Adrenal gland (tissue), 12 donors: ENCODE results near the gene ABL1. TPM values are rescaled to one million over a fixed set of nuclear protein-coding genes. Genes with fewer than 3 reads are reported as not detected.

Experiments
- DNase-seq, 7 donors: peaks; one replicate each; pipeline ENCODE4 v3.0.0-alpha.2; 2019 to 2020
- H3K27ac ChIP-seq, 5 donors: fragments of 200-600 bp; sonication (generic) in 4 of 5; 1 replicate in 3 of 5; 2 replicates in 2 of 5; pipeline versions ENCODE4 v1.5.1 to v1.8.0; 2016 to 2020; ENCODE audit warnings: mild to moderate bottlenecking in 1 of 5
- H3K27me3 ChIP-seq: fragments of 200-600 bp; 2 replicates; pipeline ENCODE4 v1.8.0; 2021
- H3K36me3 ChIP-seq, 2 donors: fragments of 200-600 bp; replicated peaks in 1 of 2; 1 replicate in 1 of 2; 2 replicates in 1 of 2; pipeline versions ENCODE4 v1.5.1 to v1.8.0; 2018 to 2022
- H3K4me1 ChIP-seq, 2 donors: fragments of 200-600 bp; replicated peaks in 1 of 2; 1 replicate in 1 of 2; 2 replicates in 1 of 2; pipeline versions ENCODE4 v1.5.1 to v1.8.0; 2018 to 2021
- H3K4me3 ChIP-seq, 4 donors: fragments of 200-600 bp; sonication (generic) in 3 of 4; one replicate each; pipeline ENCODE4 v1.5.1; 2016 to 2018
- H3K9me3 ChIP-seq, 3 donors: fragments of 200-600 bp; sonication (generic) in 1 of 3; replicated peaks in 1 of 3; 1 replicate in 2 of 3; 2 replicates in 1 of 3; pipeline versions ENCODE4 v1.5.1 to v1.8.0; 2016 to 2021
- CTCF ChIP-seq, 6 experiments: fragments of 450-650 bp in 4 of 6; fragments of 200-600 bp in 2 of 6; sonication (generic) in 1 of 6; IDR thresholded peaks; 1 replicate in 5 of 6; 2 replicates in 1 of 6; pipeline versions ENCODE4 v1.5.1 to v1.8.0; 2016 to 2021; ENCODE audit warnings: antibody characterized with exemption in 6 of 6, mild to moderate bottlenecking in 2 of 6, moderate library complexity in 1 of 6
- POLR2A ChIP-seq, 2 donors: fragments of 450-650 bp; IDR thresholded peaks; one replicate each; pipeline ENCODE4 v1.6.1; 2017; ENCODE audit warnings: antibody characterized with exemption in 2 of 2, mild to moderate bottlenecking in 2 of 2, moderate library complexity in 1 of 2
- WGBS, 4 donors: extraction: QIAGEN DNeasy Blood & Tissue Kit in 2 of 4; methylation state at CpG; one replicate each; pipeline versions ENCODE4 v1.1.5 to v1.1.7; 2013 to 2017; 5-methylcytosine and 5-hydroxymethylcytosine counted together
- intact Hi-C, 2 donors: fragments of 100-400 bp; cut with DNase I; formaldehyde crosslinking; loops; one replicate each; pipeline versions ENCODE4 v1.14.1 to v1.15.0; 2022 to 2023
- polyA plus RNA-seq, 3 donors: library from polyadenylated mRNA; stranded (reverse); fragments of 200-250 nt in 2 of 3; fragments of 350-450 nt in 1 of 3; fragmentation: Illumina TruSeq in 1 of 3; extraction: RNeasy Lipid Tissue Mini Kit (QIAGEN cat#74804) in 1 of 3; gene quantifications; one replicate each; pipeline ENCODE4 v1.2.3, GENCODE V29; 2013 to 2014
- total RNA-seq, 9 donors: library from RNA; depleted of rRNA in 4 of 9; stranded (reverse); fragments of >200 nt in 4 of 9; fragments of 120-200 nt in 1 of 9; fragmentation: NEBNext Ultra II Directional in 1 of 9; extraction: Animal tissue kit (Norgen Biotek cat#: 25700) in 1 of 9; gene quantifications; one replicate each; pipeline versions ENCODE4 v1.1.0 to v1.2.4, GENCODE V29; 2013 to 2023
- donor health status: healthy with polysubstance abuse.
- donor health status: Bipolar disorder and iron deficiency.
- donor health status: DM: yes; HTN: yes; CAD: no.
- donor health status: DM: no; HTN: no; CAD: no.
- donor health status: DM: no; HTN: no; CAD: no.
- donor health status: DM: yes; HTN: yes; CAD: no.

Gene ABL1
- total and polyA plus RNA-seq, 12 donors = 27.2 to 83.2 (median 45.7) TPM

GRCh38 chr9:130872912-130873503 lies 38.0 kb downstream of the ABL1 start:
- Histone ChIP-seq H3K27ac (no peak overlapping the region), H3K36me3 (peaks cover 0 to 53% of the 10 kb centered on the region in 2 donors), H3K4me3 (no peak overlapping the region), H3K9me3 (no peaks in the 10 kb centered on the region), H3K4me1 (peaks cover 17 to 19% of the 10 kb centered on the region in 2 donors), H3K27me3 (no peaks in the 10 kb centered on the region)
- 72 to 86% (median 80%) methylated on average over 11 to 15 of the region's 15 CpGs for WGBS, 4 donors
- intact Hi-C loops = loop anchor here (5.0 kb wide), 3 partner anchors 59 to 174 kb away; no protein-coding TSS in a partner anchor
- peak in 6 of 7 donors; percentile 64 to 79 (median 72) for DNase-seq
- TF ChIP-seq CTCF (IDR thresholded peaks at IDR 0.05) = no peak
- no peak for TF ChIP-seq POLR2A (IDR thresholded peaks at IDR 0.05)

- Histone ChIP-seq H3K4me3 (no peak overlapping the region), H3K9me3 (no peaks in the 10 kb centered on the region), H3K36me3 (peaks cover 0 to 63% of the 10 kb centered on the region in 2 donors), H3K27me3 (no peaks in the 10 kb centered on the region), H3K4me1 (peaks cover 17 to 19% of the 10 kb centered on the region in 2 donors), H3K27ac (no peak overlapping the region)
- TF ChIP-seq CTCF (IDR thresholded peaks at IDR 0.05) = no peak
- no peak for TF ChIP-seq POLR2A (IDR thresholded peaks at IDR 0.05)
- intact Hi-C loops = loop anchor here (5.0 kb wide), 3 partner anchors 58 to 173 kb away; no protein-coding TSS in a partner anchor
- WGBS, 4 donors = 88 to 96% (median 92%) methylated on average over 8 of the region's 8 CpGs
- no peak for DNase-seq
Observed at GRCh38 chr9:130873966-130874365, 38.9 kb downstream of the ABL1 start.

- WGBS, 4 donors = 94 to 97% (median 95%) methylated on average over 5 of the region's 5 CpGs
- Histone ChIP-seq H3K4me1 (peaks cover 15 to 17% of the 10 kb centered on the region in 2 donors), H3K27ac (no peak overlapping the region), H3K9me3 (no peaks in the 10 kb centered on the region), H3K27me3 (no peaks in the 10 kb centered on the region), H3K4me3 (no peak overlapping the region), H3K36me3 (peaks cover 0 to 71% of the 10 kb centered on the region in 2 donors)
- TF ChIP-seq CTCF (IDR thresholded peaks at IDR 0.05) = no peak
- TF ChIP-seq POLR2A (IDR thresholded peaks at IDR 0.05) = no peak
- DNase-seq = no peak
- intact Hi-C loops = loop anchor here (5.0 kb wide), 3 partner anchors 58 to 173 kb away; no protein-coding TSS in a partner anchor
Observed at GRCh38 chr9:130874783-130875182, 39.7 kb downstream of the ABL1 start.

GRCh38 chr9:130877300-130877699 lies 42.2 kb downstream of the ABL1 start:
- Histone ChIP-seq H3K36me3 (peaks cover 0 to 89% of the 10 kb centered on the region in 2 donors), H3K27ac (no peak overlapping the region), H3K4me3 (no peak overlapping the region), H3K9me3 (no peaks in the 10 kb centered on the region), H3K27me3 (no peaks in the 10 kb centered on the region), H3K4me1 (peaks cover 0 to 6% of the 10 kb centered on the region in 2 donors)
- no peak for TF ChIP-seq POLR2A (IDR thresholded peaks at IDR 0.05)
- TF ChIP-seq CTCF (IDR thresholded peaks at IDR 0.05) = no peak
- no peak for DNase-seq
- intact Hi-C loops = no loop called here
- WGBS, 4 donors = 94 to 98% (median 96%) methylated on average over 6 of the region's 6 CpGs
